NCI-H1694 treated with DMSO at 0.1 percent for 48 hours (cell line): ENCODE data around the gene SEC22B.
"Not testable (repeated sequence)": the region's sequence is repeated elsewhere in the genome, so short reads cannot be mapped to it uniquely, and the experiment has no call there.

Experiments
- DNase-seq: peaks from one replicate; lab custom pipeline; 2025; lab: John Stamatoyannopoulos, UW

The SEC22B gene

GRCh38 chr1:120176092-120176855, at the start of gene SEC22B:
Gene SEC22B (minus strand): TSS chr1:120176520. CDS start chr1:120176381, 139 bp downstream.
- peak; percentile 87 for DNase-seq

DNA sequence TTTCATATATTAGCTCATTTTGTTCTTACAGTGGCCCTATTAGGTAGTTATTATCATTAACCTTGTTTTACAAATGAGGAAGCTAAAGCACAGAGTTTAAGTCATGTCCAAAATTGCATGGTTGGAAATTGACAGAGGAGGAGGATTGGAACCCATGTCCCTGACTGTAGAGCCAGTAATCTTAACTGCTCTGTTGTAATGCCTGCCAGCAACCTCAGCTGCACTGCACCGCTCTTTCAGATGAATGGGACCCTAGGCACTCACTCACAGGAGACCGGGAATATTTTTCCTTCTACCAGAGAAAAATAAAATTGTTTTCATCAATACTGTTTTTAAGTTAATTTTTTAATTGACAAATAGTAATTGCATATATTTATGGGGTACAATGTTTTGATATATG, 41.6 kb upstream of the SEC22B start:
- not testable (repeated sequence) for DNase-seq

GRCh38 chr1:120217175-120217929, 41.0 kb upstream of the SEC22B start:
- DNase-seq = not testable (repeated sequence)

DNA sequence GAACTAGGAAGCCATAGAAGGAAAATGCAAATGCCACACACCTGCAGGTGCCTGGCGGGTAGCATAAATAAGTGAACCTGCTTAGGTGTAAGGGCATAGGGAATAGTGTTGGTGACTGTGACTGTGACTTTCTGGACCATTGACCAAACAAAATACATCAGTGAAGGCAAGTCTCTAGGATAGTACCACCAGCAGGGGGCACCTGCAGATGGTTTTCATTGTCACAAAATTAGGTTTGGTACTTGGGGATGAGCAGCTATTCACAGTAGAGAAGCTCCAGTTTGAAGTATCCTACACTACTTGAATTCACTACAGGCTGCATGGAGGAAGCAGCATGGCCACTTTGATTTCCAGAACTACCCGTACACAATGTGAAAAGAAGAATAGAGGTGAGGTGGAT, 37.3 kb upstream of the SEC22B start:
- DNase-seq = not testable (repeated sequence)

DNA sequence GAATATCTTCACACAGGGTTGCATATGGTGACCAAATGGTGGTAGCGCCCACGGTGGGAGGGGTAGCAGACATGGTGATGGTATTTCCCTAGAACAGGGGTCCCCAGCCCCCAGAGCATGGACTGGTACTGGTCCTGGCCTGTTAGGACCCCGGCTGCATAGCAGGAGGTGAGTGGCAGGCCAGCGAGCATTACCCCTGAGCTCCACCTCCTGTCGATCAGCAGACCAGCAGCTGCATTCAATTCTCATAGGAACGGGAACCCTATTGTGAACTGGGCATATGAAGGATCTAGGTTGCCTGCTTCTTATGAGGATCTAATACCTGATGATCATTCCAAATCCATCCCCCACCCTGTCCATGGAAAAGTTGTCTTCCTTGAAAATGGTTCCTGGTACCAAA, 34.4 kb upstream of the SEC22B start:
- DNase-seq = not testable (repeated sequence)

GRCh38 chr1:120196863-120197775, 20.8 kb upstream of the SEC22B start:
- DNase-seq = not testable (repeated sequence)

- DNase-seq = not testable (repeated sequence)
Observed at GRCh38 chr1:120188626-120189025, 12.3 kb upstream of the SEC22B start.

DNA sequence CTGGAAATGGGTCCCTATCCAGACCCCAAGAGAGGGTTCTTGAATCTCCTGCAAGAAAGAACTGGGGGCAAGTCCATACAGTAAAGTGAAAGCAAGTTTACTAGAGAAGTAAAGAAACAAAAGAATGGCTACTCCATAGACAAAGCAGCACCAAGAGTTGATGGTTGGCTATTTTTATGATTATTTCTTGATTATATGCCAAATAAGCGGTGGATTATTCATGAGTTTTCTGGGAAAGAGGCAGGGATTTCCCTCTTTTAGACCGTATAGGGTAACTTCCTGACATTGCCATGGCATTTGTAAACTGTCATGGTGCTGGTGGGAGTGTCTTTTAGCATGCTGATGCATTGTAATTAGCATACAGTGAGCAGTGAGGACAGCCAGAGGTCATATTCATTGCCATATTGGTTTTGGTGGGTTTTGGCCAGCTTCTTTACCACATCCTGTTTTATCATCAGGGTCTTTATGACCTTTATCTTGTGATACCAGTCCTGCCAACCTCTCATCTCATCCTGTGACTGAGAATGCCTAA, 5.9 kb upstream of the SEC22B start:
- DNase-seq = not testable (repeated sequence)

GRCh38 chr1:120179811-120180690, 3.7 kb upstream of the SEC22B start:
- not testable (repeated sequence) for DNase-seq

GRCh38 chr1:120178799-120179756, 2.8 kb upstream of the SEC22B start:
- DNase-seq = no peak

DNA sequence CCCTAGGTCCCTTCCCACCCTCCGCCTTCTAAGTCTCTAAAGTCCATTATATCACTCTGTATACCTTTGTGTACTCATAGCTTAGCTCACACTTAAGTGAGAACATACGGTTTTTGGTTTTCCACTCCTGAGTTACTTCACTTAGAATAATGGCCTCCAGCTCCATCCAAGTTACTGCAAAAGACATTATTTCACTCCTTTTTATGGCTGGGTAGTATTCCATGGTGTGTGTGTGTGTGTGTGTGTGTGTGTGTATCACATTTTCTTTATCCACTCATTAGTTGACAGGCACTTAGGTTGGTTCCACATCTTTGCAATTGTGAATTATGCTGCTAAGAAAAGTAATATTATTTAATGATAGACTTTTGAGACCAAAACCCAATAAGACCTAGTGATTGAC, 1.7 kb upstream of the SEC22B start:
- not testable (repeated sequence) for DNase-seq

DNA sequence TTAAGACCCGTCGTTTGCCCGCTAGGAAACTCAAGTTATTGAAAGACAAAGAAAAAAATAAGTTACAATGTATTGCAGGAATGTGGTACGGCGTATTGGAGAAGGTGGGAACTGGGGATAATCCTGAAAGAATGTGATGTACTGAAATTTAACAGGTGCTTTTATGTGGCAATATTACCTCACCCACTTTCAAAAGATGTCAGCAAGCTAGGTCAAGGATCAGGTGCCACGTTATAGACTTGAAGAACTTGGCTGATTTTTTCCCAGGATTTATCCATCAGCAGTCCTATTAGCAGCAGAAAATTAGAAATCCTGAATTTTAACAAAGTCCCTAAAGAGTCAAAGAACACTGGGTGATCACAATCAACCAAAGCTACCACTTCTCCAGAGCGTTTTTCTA, 632 bp downstream of the SEC22B start:
- DNase-seq = not testable (repeated sequence)

DNA sequence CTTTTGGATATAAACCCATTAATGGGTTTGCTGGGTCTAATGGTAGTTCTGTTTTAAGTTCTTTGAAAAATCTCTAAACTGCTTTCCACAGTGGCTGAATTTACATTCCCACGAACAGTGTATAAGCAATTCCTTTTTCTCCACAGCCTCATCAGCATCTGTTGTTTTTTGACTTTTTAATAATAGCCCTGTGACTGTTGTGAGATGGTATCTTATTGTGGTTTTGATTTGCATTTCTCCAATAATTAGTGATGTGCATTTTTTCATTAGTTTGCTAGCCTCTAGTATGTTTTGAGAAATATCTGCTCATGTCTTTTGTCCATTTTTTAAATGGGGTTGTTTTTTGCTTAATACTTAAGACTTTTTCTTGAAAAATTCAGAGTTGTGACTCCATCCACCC, 11.6 kb downstream of the SEC22B start:
- not testable (repeated sequence) for DNase-seq

DNA sequence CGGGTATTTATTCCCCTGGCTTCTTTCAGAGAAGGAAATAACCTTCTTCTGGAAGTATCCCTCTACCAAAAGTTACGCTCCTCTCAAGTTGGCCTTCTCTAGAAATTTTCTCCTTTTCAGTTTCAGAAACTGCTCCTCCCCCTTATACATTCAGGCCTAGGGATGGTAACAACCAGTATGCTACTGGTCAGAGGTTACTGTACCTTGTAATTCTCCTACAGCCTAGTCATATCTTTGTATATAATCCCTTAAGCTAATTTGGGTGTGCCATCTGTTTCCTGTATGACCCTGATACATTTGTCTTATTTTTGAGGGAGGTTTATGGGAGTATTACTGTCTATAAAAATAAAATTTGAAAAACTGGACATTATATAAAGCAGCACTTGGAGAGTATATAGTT, 14.3 kb downstream of the SEC22B start:
- not testable (repeated sequence) for DNase-seq

DNA sequence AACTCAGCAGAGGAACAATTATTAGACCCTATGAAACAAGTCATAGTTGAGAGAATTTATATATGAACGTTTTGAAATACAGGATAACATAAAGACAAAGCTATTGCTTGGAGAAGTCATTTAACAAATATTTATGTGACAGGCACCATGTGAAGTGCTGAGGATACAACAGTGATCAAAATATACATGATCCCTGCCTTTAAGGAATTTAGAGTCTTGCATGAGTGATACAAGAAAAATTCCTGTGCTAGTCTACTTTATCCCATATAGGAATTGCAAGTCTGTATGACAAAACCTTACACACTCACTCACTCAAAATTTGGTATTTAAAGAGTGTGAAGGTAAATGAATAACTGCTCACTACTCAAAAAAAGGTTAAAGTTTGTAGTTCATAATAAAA, 17.8 kb downstream of the SEC22B start:
- not testable (repeated sequence) for DNase-seq

GRCh38 chr1:120158086-120158485, 18.2 kb downstream of the SEC22B start:
- DNase-seq = not testable (repeated sequence)

DNA sequence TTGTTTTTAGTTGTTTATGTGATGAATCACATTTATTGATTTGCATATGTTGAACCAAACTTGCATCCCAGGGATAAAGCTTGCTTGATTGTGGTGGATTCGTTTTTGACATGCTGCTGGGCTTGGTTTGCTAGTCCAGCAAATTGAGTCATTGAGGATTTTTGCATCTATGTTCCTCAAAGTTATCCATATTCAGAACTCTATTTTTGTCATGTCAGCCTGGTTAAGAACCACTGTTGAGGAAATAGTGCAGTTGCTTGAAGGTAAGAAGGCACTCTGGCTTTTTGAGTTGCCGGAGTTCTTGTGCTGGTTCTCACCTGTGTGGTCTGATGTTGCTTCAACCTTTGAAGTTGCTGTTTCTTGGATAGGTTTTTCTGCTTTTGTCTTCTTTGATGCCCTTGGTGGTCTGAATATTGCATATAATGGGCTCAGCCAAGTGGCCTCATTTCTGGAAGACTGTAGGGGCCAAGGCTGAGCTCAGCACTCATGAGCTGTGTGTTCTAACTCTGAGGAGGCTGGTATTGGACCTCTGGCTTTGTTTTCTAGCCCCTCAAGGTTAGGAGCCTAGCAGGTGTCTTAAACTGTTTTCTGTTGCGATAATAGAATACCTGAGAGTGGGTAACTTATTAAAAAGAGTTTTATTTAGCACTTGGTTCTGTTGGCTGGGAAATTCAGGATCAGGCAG, 26.0 kb downstream of the SEC22B start:
- not testable (repeated sequence) for DNase-seq

- not testable (repeated sequence) for DNase-seq
Observed at GRCh38 chr1:120149420-120150059, 26.8 kb downstream of the SEC22B start.
